Esophagus squamous epithelium (tissue), 4 donors: Measurements from ENCODE around the gene FAM168A.
"Not testable (repeated sequence)": the region's sequence is repeated elsewhere in the genome, so short reads cannot be mapped to it uniquely, and the experiment has no call there.

Source experiments
- CTCF ChIP-seq, 6 experiments: fragments of 450-650 bp in 4 of 6; fragments of 200-600 bp in 2 of 6; sonication (generic) in 2 of 6; IDR thresholded peaks; one replicate each; pipeline ENCODE4 v1.5.1; 2016 to 2019; ENCODE audit warnings: antibody characterized with exemption in 6 of 6, mild to moderate bottlenecking in 4 of 6, moderate library complexity in 4 of 6
- POLR2A ChIP-seq, 4 donors: fragments of 450-650 bp; IDR thresholded peaks; one replicate each; pipeline ENCODE4 v1.6.1; 2017; ENCODE audit warnings: antibody characterized with exemption in 4 of 4, mild to moderate bottlenecking in 4 of 4, moderate library complexity in 3 of 4

DNA sequence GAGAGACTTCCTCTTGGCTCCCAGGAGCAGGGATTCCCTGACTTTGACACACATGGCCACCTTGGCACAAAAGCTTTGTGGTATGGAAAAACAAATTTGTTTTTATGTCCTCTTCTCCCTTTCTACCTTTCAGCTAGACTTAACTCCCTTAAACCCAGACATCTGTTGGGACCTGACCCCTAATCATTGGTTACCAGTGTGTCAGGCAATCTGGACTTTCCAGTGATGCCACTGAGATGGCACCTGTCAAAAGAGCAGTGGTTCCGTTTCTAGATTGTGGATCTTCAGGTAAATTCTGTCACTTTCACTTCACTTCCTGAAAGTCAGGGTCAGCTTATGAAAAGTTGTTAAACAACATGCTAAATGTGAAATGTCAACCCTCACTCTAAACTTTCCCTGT lies 17.2 kb downstream of the FAM168A start:
- not testable (repeated sequence) for TF ChIP-seq CTCF, POLR2A (IDR thresholded peaks at IDR 0.05)
